ENCODE results near the gene GMNC. TPM values are rescaled to one million over a fixed set of nuclear protein-coding genes. Genes with fewer than 3 reads are reported as not detected.

GMNC gene
- polyA plus RNA-seq, 1 donor from 2014 or later = 0.48 TPM

- H2AFZ ChIP-seq (ENCODE audit: low read depth, low read length) = no peak overlapping the region
- H3K4me2 ChIP-seq (ENCODE audit: low read length) = no peak overlapping the region
- no peaks in the 10 kb centered on the region for H3F3A ChIP-seq (ENCODE audit: insufficient read depth, low read length, poor library complexity, severe bottlenecking)
- H3K9me2 ChIP-seq (ENCODE audit: insufficient read depth, low read length) = no peaks in the 10 kb centered on the region
- H3K9ac ChIP-seq (ENCODE audit: low read length) = no peak overlapping the region
- no peak overlapping the region for H3K27ac ChIP-seq (ENCODE audit: low read length)
- peaks cover 49% of the 10 kb centered on the region for H3K9me3 ChIP-seq (ENCODE audit: low read length)
- H4K20me1 ChIP-seq (ENCODE audit: insufficient read depth) = no peaks in the 10 kb centered on the region
- no peaks in the 10 kb centered on the region for H3K79me2 ChIP-seq (replicated peaks; ENCODE audit: insufficient read depth, low read length)
- H3K36me3 ChIP-seq (ENCODE audit: insufficient read depth, low read length) = no peaks in the 10 kb centered on the region
- no peak for TF ChIP-seq CTCF (IDR thresholded peaks at IDR 0.05; ENCODE audit: poor library complexity, severe bottlenecking)
- no peak for TF ChIP-seq TAF1 (IDR thresholded peaks at IDR 0.05; ENCODE audit: low read depth)
- no peak for TF ChIP-seq SMC3 (conservative IDR thresholded peaks at IDR 0.05; ENCODE audit: poor library complexity)
- no peak for TF ChIP-seq EZH2 (IDR thresholded peaks at IDR 0.05; ENCODE audit: borderline replicate concordance, insufficient read depth, low read length, poor library complexity, severe bottlenecking)
- no peak for TF ChIP-seq POLR2AphosphoS5 (IDR thresholded peaks at IDR 0.05)
- no peak for TF ChIP-seq EP300 (conservative IDR thresholded peaks at IDR 0.05; ENCODE audit: poor library complexity, severe bottlenecking)
- TF ChIP-seq, protein P1, sequence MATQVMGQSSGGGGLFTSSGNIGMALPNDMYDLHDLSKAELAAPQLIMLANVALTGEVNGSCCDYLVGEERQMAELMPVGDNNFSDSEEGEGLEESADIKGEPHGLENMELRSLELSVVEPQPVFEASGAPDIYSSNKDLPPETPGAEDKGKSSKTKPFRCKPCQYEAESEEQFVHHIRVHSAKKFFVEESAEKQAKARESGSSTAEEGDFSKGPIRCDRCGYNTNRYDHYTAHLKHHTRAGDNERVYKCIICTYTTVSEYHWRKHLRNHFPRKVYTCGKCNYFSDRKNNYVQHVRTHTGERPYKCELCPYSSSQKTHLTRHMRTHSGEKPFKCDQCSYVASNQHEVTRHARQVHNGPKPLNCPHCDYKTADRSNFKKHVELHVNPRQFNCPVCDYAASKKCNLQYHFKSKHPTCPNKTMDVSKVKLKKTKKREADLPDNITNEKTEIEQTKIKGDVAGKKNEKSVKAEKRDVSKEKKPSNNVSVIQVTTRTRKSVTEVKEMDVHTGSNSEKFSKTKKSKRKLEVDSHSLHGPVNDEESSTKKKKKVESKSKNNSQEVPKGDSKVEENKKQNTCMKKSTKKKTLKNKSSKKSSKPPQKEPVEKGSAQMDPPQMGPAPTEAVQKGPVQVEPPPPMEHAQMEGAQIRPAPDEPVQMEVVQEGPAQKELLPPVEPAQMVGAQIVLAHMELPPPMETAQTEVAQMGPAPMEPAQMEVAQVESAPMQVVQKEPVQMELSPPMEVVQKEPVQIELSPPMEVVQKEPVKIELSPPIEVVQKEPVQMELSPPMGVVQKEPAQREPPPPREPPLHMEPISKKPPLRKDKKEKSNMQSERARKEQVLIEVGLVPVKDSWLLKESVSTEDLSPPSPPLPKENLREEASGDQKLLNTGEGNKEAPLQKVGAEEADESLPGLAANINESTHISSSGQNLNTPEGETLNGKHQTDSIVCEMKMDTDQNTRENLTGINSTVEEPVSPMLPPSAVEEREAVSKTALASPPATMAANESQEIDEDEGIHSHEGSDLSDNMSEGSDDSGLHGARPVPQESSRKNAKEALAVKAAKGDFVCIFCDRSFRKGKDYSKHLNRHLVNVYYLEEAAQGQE (IDR thresholded peaks at IDR 0.05; ENCODE audit: borderline replicate concordance) = no peak
- no peak for TF ChIP-seq RAD21 (conservative IDR thresholded peaks at IDR 0.05)
- no peak for TF ChIP-seq MXI1 (conservative IDR thresholded peaks at IDR 0.05; ENCODE audit: poor library complexity, severe bottlenecking)
- peaks cover 46% of the 10 kb centered on the region for H3K27me3 ChIP-seq (ENCODE audit: insufficient read depth, low read depth, low read length)
- H3K4me3 ChIP-seq (ENCODE audit: low read length) = no peak overlapping the region
Observed at GRCh38 chr3:190902292-190902691, 39.8 kb upstream of the GMNC start.

DNA sequence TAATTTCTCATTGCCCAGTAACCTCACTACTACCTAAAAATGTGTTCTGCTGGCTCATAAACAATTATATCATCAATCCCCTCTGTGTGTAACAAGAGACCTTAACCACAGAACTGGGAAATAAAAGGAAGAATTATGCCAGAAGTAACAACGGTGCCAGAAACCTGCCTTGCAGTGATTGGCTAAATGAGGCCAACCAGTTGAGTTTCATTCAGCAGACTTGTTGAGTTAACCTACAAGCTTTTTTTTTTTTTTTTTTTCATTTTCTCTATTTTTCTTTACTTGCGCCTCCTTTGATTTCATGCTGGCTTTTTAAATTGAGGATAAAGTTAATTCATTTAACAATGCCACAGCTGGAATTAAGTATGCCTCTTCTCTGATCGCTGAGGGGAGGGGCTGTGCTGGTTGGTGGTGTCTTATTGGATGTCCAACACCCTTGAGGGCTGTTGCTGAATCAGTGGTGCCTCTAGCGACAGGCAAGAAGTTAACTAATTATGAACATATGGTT, 30.0 kb upstream of the GMNC start:
- H2AFZ ChIP-seq (ENCODE audit: low read depth, low read length) = no peak overlapping the region
- no peaks in the 10 kb centered on the region for H3K79me2 ChIP-seq (replicated peaks; ENCODE audit: insufficient read depth, low read length)
- no peak overlapping the region for H3K4me3 ChIP-seq (ENCODE audit: low read length)
- H3K27ac ChIP-seq (ENCODE audit: low read length) = no peak overlapping the region
- no peaks in the 10 kb centered on the region for H4K20me1 ChIP-seq (ENCODE audit: insufficient read depth)
- H3K27me3 ChIP-seq (ENCODE audit: insufficient read depth, low read depth, low read length) = peaks cover 21% of the 10 kb centered on the region
- no peak for TF ChIP-seq SMC3 (conservative IDR thresholded peaks at IDR 0.05; ENCODE audit: poor library complexity)
- no peak for TF ChIP-seq EP300 (conservative IDR thresholded peaks at IDR 0.05; ENCODE audit: poor library complexity, severe bottlenecking)
- TF ChIP-seq, protein P1 (IDR thresholded peaks at IDR 0.05; ENCODE audit: borderline replicate concordance) = no peak
- no peak for TF ChIP-seq MXI1 (conservative IDR thresholded peaks at IDR 0.05; ENCODE audit: poor library complexity, severe bottlenecking)
- no peak for TF ChIP-seq CTCF (IDR thresholded peaks at IDR 0.05; ENCODE audit: poor library complexity, severe bottlenecking)
- TF ChIP-seq EZH2 (IDR thresholded peaks at IDR 0.05; ENCODE audit: borderline replicate concordance, insufficient read depth, low read length, poor library complexity, severe bottlenecking) = no peak
- no peak for TF ChIP-seq RAD21 (conservative IDR thresholded peaks at IDR 0.05)
- no peak for TF ChIP-seq POLR2AphosphoS5 (IDR thresholded peaks at IDR 0.05)
- TF ChIP-seq TAF1 (IDR thresholded peaks at IDR 0.05; ENCODE audit: low read depth) = no peak
- no peaks in the 10 kb centered on the region for H3K9me2 ChIP-seq (ENCODE audit: insufficient read depth, low read length)
- no peak overlapping the region for H3K4me2 ChIP-seq (ENCODE audit: low read length)
- no peaks in the 10 kb centered on the region for H3F3A ChIP-seq (ENCODE audit: insufficient read depth, low read length, poor library complexity, severe bottlenecking)
- peaks cover 16% of the 10 kb centered on the region for H3K9me3 ChIP-seq (ENCODE audit: low read length)
- H3K36me3 ChIP-seq (ENCODE audit: insufficient read depth, low read length) = no peaks in the 10 kb centered on the region
- no peak overlapping the region for H3K9ac ChIP-seq (ENCODE audit: low read length)

Data from neural cell (in vitro differentiated cells).